PC-3 (cell line): Measurements from ENCODE around the gene KMT5B. TPM values are rescaled to one million over a fixed set of nuclear protein-coding genes. Genes with fewer than 3 reads are reported as not detected.

Source experiments
- ATAC-seq: fragments of 200-7000 bp; cut with Tn5 transposase; 2 replicates; pipeline ENCODE4 v1.9.1; 2020; ENCODE audit warnings: mild to moderate bottlenecking, moderate library complexity
- BruUV-seq: library from RNA; stranded (reverse); fragments of 400-500 nt; replicated peaks from 2 replicates; lab custom pipeline; 2021; lab: Mats Ljungman, UMichigan
- CTCF ChIA-PET: fragments of 300-600 bp; sonication (Branson Sonifier 250); formaldehyde crosslinking; loops from one replicate; lab custom pipeline; 2022; ENCODE audit warnings: antibody characterized with exemption; lab: Charles Lee
- POLR2A ChIA-PET: fragments of 300-600 bp; sonication (Branson Sonifier 250); formaldehyde crosslinking; loops from one replicate; lab custom pipeline; 2022; ENCODE audit warnings: antibody characterized with exemption; ENCODE audit not compliant: unreplicated experiment; lab: Charles Lee
- DNase-seq: peaks from one replicate; pipeline ENCODE4 v3.0.0-alpha.2; 2015
- H2AFZ ChIP-seq: fragments of 300-600 bp; sonication (generic); 2 replicates; pipeline ENCODE4 v1.6.0; 2016; ENCODE audit warnings: antibody characterized with exemption, low read length
- H3F3A ChIP-seq: fragments of 300-600 bp; sonication (generic); one replicate; pipeline ENCODE4 v1.6.0; 2017; ENCODE audit warnings: antibody characterized with exemption, low read length, control low read depth, mild to moderate bottlenecking; ENCODE audit not compliant: unreplicated experiment
- H3K27ac ChIP-seq: fragments of 300-600 bp; sonication (generic); 2 replicates; pipeline ENCODE4 v1.5.1; 2016; ENCODE audit warnings: mild to moderate bottlenecking, low read length
- H3K27me3 ChIP-seq: fragments of 300-600 bp; sonication (generic); 2 replicates; pipeline ENCODE4 v1.6.1; 2016; ENCODE audit warnings: low read length, mixed read lengths
- H3K36me3 ChIP-seq: fragments of 300-600 bp; sonication (generic); 2 replicates; pipeline ENCODE4 v1.6.1; 2016; ENCODE audit warnings: low read depth, mixed run types, low read length, mixed read lengths
- H3K4me1 ChIP-seq: fragments of 300-600 bp; sonication (generic); 2 replicates; pipeline ENCODE4 v1.5.1; 2016; ENCODE audit warnings: low read length; ENCODE audit not compliant: insufficient read depth
- H3K4me2 ChIP-seq: fragments of 300-600 bp; sonication (generic); 2 replicates; pipeline ENCODE4 v1.6.0; 2016; ENCODE audit warnings: low read length
- H3K4me3 ChIP-seq: fragments of 300-600 bp; sonication (generic); 2 replicates; pipeline ENCODE4 v1.5.1; 2016; ENCODE audit warnings: mild to moderate bottlenecking, low read length, mixed read lengths
- H3K79me2 ChIP-seq: fragments of 300-600 bp; sonication (generic); 2 replicates; pipeline ENCODE4 v1.6.1; 2017; ENCODE audit warnings: low read length, mixed read lengths
- H3K9ac ChIP-seq: fragments of 300-600 bp; sonication (generic); 2 replicates; pipeline ENCODE4 v1.6.0; 2016; ENCODE audit warnings: mild to moderate bottlenecking, low read length
- H3K9me2 ChIP-seq: fragments of 300-600 bp; sonication (generic); replicated peaks from 2 replicates; pipeline ENCODE4 v1.6.1; 2016; ENCODE audit warnings: mixed run types, low read length, mixed read lengths
- H3K9me3 ChIP-seq: fragments of 300-600 bp; sonication (generic); 2 replicates; pipeline ENCODE4 v1.6.1; 2016; ENCODE audit warnings: low read length, mixed read lengths
- H4K20me1 ChIP-seq: fragments of 300-600 bp; sonication (generic); 2 replicates; pipeline ENCODE4 v1.6.1; 2016; ENCODE audit warnings: low read length, mixed read lengths
- CTCF ChIP-seq: fragments of 300-600 bp; sonication (generic); conservative IDR thresholded peaks from 2 replicates; pipeline ENCODE4 v1.5.1; 2017; ENCODE audit warnings: antibody characterized with exemption, low read depth, mild to moderate bottlenecking, low read length
- EZH2 ChIP-seq: fragments of 300-600 bp; sonication (generic); IDR thresholded peaks from one replicate; pipeline ENCODE4 v1.6.1; 2017; ENCODE audit warnings: antibody characterized with exemption, mild to moderate bottlenecking, low read length; ENCODE audit not compliant: unreplicated experiment
- EZH2phosphoT487 ChIP-seq: fragments of 300-600 bp; sonication (generic); IDR thresholded peaks from 2 replicates; pipeline ENCODE4 v1.6.1; 2018; ENCODE audit warnings: mild to moderate bottlenecking, antibody characterized with exemption, low read length, borderline replicate concordance
- intact Hi-C: fragments of 100-400 bp; cut with micrococcal nuclease; formaldehyde crosslinking; loops from 2 replicates; pipeline ENCODE4 v1.9.0; 2023
- total RNA-seq: library from RNA; depleted of rRNA; stranded (reverse); fragments of >200 nt; gene quantifications from 2 replicates; pipeline ENCODE4 v1.2.3, GENCODE V29; 2014

The KMT5B gene
- total RNA-seq, 1 experiment from 2014 or later, result 19.0 TPM

GRCh38 chr11:68120273-68121066 lies 92.6 kb downstream of the KMT5B start:
- H3K27me3 ChIP-seq, result no peaks in the 10 kb centered on the region
- peak overlapping the region; percentile 82 for H3K4me2 ChIP-seq
- H2AFZ ChIP-seq, result no peak overlapping the region
- POLR2A ChIA-PET, result interaction anchor here (0.5 to 0.7 kb wide), 3 partner anchors 19 to 353 kb away, joined by 3 to 5 read pairs (median 4); no protein-coding TSS in a partner anchor
- H4K20me1 ChIP-seq, result peaks cover 47% of the 10 kb centered on the region
- H3K9ac ChIP-seq, result peak overlapping the region; percentile 54
- no peaks in the 10 kb centered on the region for H3K9me2 ChIP-seq
- peak; percentile 47 for DNase-seq
- TF ChIP-seq EZH2 (no peak), EZH2phosphoT487 (no peak), CTCF (no peak)
- peaks cover 50% of the 10 kb centered on the region for H3K79me2 ChIP-seq
- CTCF ChIA-PET, result no interaction called here
- peaks cover 12% of the 10 kb centered on the region; the same call in 1 of the 2 replicates for H3K36me3 ChIP-seq
- peaks cover 42% of the 10 kb centered on the region for H3K4me1 ChIP-seq
- no peaks in the 10 kb centered on the region for H3K9me3 ChIP-seq
- intact Hi-C loops, result loop anchor here (5.0 kb wide), 1 partner anchor 83 kb away; the partner anchor contains the start of gene TCIRG1
- BruUV-seq, result TSS peak; percentile 47
- ATAC-seq, result peak; percentile 5
- no peak overlapping the region for H3K27ac ChIP-seq
- no peaks in the 10 kb centered on the region for H3F3A ChIP-seq
- H3K4me3 ChIP-seq, result peak overlapping the region; percentile 92

GRCh38 chr11:68118706-68119448 lies 94.2 kb downstream of the KMT5B start:
- Histone ChIP-seq H2AFZ (no peak overlapping the region), H3K9ac (no peak overlapping the region), H3K79me2 (peaks cover 66% of the 10 kb centered on the region), H3K27ac (no peak overlapping the region), H3K9me2 (no peaks in the 10 kb centered on the region), H3K4me3 (peak overlapping the region; percentile 92), H3K4me2 (peak overlapping the region; percentile 82), H3K4me1 (peaks cover 38% of the 10 kb centered on the region), H3K36me3 (peaks cover 17% of the 10 kb centered on the region; the same call in 1 of the 2 replicates), H3K9me3 (no peaks in the 10 kb centered on the region), H3F3A (no peaks in the 10 kb centered on the region), H3K27me3 (no peaks in the 10 kb centered on the region), H4K20me1 (peaks cover 56% of the 10 kb centered on the region)
- intact Hi-C loops, result no loop called here
- TF ChIP-seq EZH2, result no peak
- TF ChIP-seq CTCF, result no peak
- no peak for TF ChIP-seq EZH2phosphoT487
- peak; percentile 41 for DNase-seq
- ChIA-PET CTCF (interaction anchor here (0.8 kb wide), 1 partner anchor 93 kb away, joined by 3 read pairs; no protein-coding TSS in a partner anchor), POLR2A (interaction anchor here (0.6 to 0.7 kb wide), 2 partner anchors 43 to 50 kb away, joined by 3 to 4 read pairs; no protein-coding TSS in a partner anchor)
- no peak for ATAC-seq
- BruUV-seq, result no TSS peak
